Liver (tissue), 3 donors: ENCODE measurements around the gene TP53I11.

ENCODE experiments used
- ATF3 ChIP-seq: IDR thresholded peaks from 2 replicates; pipeline ENCODE4 v1.6.1; 2016; ENCODE audit warnings: antibody characterized with exemption
- CTCF ChIP-seq: fragments of 150-350 bp; IDR thresholded peaks from 2 replicates; pipeline ENCODE4 v1.5.1; 2017; ENCODE audit warnings: improper control_type of control experiment, low read depth, low read length; ENCODE audit not compliant: missing input control
- GABPA ChIP-seq, 2 donors: IDR thresholded peaks in 1 of 2; conservative IDR thresholded peaks in 1 of 2; 2 replicates each; pipeline ENCODE4 v1.6.1; 2016; ENCODE audit warnings: antibody characterized with exemption in 2 of 2, mild to moderate bottlenecking in 1 of 2, moderate library complexity in 1 of 2
- MAX ChIP-seq: IDR thresholded peaks from 2 replicates; pipeline ENCODE4 v1.6.1; 2016; ENCODE audit warnings: antibody characterized with exemption
- RAD21 ChIP-seq, 2 donors: IDR thresholded peaks; 2 replicates each; pipeline ENCODE4 v1.6.1; 2016; ENCODE audit warnings: antibody characterized with exemption in 2 of 2, mild to moderate bottlenecking in 2 of 2
- REST ChIP-seq: IDR thresholded peaks from 2 replicates; pipeline ENCODE4 v1.6.1; 2016; ENCODE audit warnings: antibody characterized with exemption, mild to moderate bottlenecking
- YY1 ChIP-seq: IDR thresholded peaks from 2 replicates; pipeline ENCODE4 v1.6.1; 2016; ENCODE audit warnings: antibody characterized with exemption, mild to moderate bottlenecking
- ZBTB33 ChIP-seq: IDR thresholded peaks from 2 replicates; pipeline ENCODE4 v1.6.1; 2016; ENCODE audit warnings: antibody characterized with exemption
- donor health status: healthy.
- donor health status: healthy.

DNA sequence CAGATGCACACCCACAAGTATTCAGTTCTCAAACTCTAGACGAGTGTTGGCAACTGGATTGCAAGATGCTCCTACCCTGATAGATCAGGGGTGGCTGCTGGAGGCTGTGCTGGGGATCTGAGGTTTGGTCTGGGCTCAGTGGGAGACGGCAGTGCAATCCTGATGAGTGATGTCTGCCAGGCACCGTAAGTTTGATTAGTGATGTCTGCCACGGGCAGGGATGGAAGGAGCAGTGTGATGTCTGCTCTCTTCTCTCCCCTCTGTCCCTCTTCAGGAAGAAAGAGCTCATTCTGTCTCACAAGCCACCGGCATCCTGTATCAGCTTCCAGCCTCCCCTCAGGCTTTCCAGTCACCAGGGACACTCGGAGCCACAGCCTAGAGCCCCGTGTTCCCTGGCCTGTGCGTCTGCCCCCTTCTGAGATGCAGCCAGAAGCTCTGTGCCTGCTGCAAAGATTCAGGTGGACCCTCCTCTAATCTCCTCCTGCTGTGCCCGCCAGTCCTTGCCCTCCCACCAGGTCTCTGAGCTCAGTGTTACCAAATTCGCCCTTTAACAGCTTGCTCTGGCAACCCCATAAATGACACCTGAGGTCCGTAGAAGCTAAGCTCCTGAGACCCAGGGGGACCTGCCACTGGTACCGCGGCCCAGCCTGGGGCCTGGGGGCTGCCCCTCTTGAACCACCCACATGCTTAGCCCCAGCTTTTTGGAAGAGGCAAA, 19.9 kb downstream of the TP53I11 start:
- TF ChIP-seq CTCF: no peak
- TF ChIP-seq ATF3: no peak
- no peak for TF ChIP-seq REST
- no peak for TF ChIP-seq YY1
- TF ChIP-seq ZBTB33: no peak
- TF ChIP-seq RAD21 (IDR thresholded peaks at IDR 0.05): no peak
- no peak for TF ChIP-seq MAX
- TF ChIP-seq GABPA (IDR thresholded peaks at IDR 0.05 in 1 of 2, conservative IDR thresholded peaks at IDR 0.05 in 1 of 2): no peak
